Caki2 (cell line): Measurements from ENCODE around the gene IPMK. TPM values are rescaled to one million over a fixed set of nuclear protein-coding genes. Genes with fewer than 3 reads are reported as not detected.

ENCODE experiments used
- DNase-seq: peaks from one replicate; pipeline ENCODE4 v3.0.0-alpha.2; 2015; ENCODE audit warnings: low read depth
- in situ Hi-C: cut with HindIII; loops from 2 replicates; pipeline ENCODE4 v1.10.0; 2016; ENCODE audit warnings: low sequenced_read_pairs, low pct_unique_long_range_greater_than_20kb, mixed read lengths
- total RNA-seq: library from RNA; depleted of rRNA; stranded (reverse); fragments of >200 nt; shearing (Covaris generic); gene quantifications from 2 replicates; pipeline ENCODE4 v1.2.3, GENCODE V29; 2014; ENCODE audit warnings: low replicate concordance; rRNA removed

Gene IPMK
- 0.96 and 1.8 TPM in 2 replicates for total RNA-seq

- peak; percentile 93 for DNase-seq
- in situ Hi-C loops = no loop called here
Observed at GRCh38 chr10:58267713-58268453, at the start of gene IPMK. IPMK (minus strand) TSS chr10:58267894; CDS start chr10:58267611, 283 bp downstream.

- in situ Hi-C loops = no loop called here
- DNase-seq = no peak
Observed at GRCh38 chr10:58316874-58317273, 49.2 kb upstream of the IPMK start.

DNA sequence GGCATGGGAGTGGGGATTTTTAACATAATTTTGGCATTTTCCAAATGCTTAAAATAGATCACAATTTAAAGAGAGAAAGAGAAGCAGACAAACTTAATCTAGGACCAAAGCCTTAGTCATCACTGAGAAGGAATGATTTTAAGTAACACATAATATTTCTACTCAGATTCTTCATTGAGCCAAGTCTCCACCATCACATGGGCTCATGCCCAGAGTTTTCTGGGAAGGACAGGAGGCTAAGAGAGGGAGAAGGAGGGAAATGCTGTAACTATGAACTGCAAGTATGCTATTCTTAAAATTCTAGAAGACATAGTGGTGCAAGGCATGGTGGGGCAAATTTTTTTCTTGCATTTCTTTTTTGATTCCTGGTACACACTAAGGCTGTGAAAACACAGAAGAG, 43.3 kb upstream of the IPMK start:
- DNase-seq = no peak
- in situ Hi-C loops = no loop called here

- in situ Hi-C loops = no loop called here
- no peak for DNase-seq
Observed at GRCh38 chr10:58307676-58308075, 40.0 kb upstream of the IPMK start.

- in situ Hi-C loops = no loop called here
- DNase-seq = no peak
Observed at GRCh38 chr10:58305821-58306220, 38.1 kb upstream of the IPMK start.

GRCh38 chr10:58304099-58304633, 36.5 kb upstream of the IPMK start:
- in situ Hi-C loops = no loop called here
- DNase-seq = no peak

DNA sequence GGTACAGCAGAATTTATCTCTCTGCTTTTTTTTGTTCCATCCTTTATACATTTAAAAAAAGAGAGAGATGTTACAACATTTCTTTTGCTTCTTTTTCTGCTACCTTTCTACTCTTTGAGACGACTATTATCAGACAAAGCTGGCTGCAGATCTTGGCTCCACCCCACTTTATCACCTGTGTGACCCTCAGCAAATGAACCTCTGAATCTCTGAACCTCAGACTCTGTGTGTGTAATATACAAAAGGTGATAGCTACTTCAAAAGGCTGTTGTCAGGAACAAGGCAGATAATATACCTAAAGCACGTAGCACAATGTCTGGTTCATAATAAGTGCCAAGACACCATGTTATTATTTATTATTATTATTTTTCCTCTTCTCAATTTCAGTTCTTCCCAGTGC, 34.6 kb upstream of the IPMK start:
- in situ Hi-C loops = no loop called here
- no peak for DNase-seq

DNA sequence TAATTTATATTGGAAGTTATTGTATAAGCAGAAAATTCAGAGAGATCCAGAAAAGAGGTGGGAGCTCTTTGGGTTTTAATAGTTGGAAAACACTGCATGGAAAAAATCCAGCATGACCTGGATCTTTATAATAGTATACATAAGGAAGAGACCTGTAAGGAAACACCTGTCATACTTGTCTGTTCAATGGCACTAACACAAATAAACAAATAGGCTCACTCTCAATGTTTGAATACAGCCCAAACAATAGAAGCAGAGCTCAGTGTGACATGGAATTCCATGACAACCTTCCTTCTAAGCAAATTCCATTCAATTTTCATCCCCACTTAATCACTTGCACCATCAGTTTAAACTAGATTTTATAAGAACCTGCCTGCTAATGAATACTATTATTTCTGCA, 33.0 kb upstream of the IPMK start:
- in situ Hi-C loops = no loop called here
- DNase-seq = no peak

- peak; percentile 41 for DNase-seq
- in situ Hi-C loops = no loop called here
Observed at GRCh38 chr10:58299580-58299979, 31.9 kb upstream of the IPMK start.

DNA sequence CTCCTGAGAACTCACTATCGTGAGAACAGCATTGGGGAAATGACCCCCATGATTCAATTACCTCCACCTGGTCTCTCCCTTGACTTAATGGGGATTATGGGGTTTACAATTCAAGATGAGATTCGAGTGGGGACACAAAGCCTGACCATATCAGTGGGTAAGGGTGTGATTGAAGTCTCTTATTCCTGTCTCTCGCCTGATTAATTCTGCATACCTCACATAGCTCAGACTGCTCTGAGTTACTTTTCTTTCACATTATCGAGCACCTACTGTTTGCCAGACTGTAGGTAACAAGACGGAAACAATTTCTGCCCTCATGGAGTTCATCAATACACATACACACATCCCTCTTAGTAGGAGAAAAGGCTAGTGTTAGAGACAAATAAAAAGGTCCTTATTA, 26.3 kb upstream of the IPMK start:
- in situ Hi-C loops = no loop called here
- DNase-seq = no peak

DNA sequence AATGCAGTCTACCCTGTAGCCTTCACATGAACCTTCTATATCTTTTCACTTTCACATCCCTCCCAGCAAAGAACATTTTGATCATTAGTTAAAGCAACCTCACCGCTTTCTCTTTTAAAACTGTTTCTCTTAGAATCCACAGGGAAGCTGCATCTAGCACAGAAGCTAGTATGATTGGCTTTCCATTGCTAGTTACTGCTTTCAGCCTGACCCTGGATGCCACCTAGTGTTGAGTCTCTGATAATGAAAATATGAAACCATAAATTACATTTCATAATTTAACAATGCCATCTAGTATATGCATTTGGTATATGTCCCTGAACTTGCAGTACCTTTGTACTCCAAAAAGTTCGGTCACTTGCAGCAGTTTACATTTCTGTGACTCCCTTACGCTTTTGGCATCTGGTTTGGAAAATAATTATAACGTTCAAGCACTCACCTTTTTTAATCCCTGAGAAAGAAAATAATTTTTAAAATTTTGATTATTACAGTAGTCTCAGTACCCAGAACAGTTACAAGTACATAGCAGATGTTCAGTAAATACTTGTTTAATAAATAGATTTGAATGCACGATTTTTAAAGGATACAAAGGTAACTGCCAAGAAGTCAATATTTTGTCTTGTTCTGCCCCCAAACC, 24.0 kb upstream of the IPMK start:
- DNase-seq = peak; percentile 27
- in situ Hi-C loops = no loop called here

DNA sequence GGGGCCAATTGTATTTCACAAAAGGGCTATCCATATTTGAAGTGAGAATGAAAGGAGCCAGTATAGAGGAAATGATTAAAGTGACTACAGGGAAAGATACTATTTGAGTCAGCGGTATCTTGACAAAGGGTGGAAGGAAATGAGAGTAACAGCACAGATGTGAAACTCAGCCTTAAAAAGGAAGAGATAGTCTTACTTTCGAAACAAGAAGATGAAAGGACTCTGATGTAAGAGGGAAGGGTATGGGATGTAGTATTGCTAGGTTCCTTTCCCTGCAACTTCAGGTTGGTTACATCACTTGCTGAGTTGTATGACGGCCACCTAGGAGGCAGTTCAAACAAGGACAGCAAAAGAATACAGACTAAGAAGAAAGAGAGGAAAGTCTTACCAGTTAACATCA, 14.9 kb upstream of the IPMK start:
- DNase-seq = no peak
- in situ Hi-C loops = no loop called here

DNA sequence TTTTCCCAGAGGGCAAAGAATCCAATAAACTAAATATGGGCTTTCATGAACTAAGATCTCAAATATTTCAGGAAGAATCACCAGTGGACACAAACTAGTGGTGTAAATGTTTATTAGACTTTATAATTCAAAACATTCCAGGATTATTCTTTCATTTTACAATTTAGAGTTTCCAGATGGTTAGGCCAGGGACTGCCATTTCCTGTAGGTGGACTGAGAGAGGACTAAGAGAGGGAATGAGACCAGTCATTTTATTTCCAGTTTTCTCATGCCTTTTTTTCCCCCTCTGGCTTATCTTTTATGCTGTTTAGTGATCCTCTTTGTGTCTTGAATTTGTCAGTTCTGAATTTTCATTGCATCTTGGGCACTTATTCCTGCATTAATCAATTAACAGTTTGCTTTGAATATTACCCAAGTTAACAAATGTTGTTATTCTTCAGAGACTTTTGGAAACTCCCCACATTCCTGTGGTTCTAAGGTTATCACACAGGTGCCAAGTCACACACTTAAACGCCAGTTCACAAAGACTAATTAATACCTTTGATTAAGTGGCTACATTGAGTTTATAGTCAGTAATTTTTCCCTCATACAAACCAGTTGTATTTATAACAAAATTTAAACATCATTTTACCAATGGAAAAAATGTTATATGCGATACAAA, 13.5 kb upstream of the IPMK start:
- DNase-seq = peak; percentile 69
- in situ Hi-C loops = no loop called here

DNA sequence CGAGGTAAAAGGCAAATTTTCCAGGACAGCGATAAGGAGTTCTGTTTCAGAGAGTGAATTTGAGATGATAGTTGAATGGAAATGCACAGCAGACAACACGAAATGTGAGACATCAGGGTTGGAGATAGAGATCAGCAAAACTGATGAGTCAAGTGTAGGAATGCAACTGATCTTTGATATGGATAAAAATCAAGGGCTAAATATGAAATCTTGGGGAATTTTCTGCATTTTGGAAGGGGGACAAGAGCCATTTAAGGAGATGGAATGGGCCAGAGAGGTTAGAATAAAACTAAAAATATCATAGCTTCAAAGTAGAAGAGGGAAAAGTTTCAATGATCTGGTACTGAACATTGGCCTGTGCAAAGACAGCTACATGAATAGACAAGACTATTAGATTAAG, 12.8 kb upstream of the IPMK start:
- in situ Hi-C loops = no loop called here
- no peak for DNase-seq

DNA sequence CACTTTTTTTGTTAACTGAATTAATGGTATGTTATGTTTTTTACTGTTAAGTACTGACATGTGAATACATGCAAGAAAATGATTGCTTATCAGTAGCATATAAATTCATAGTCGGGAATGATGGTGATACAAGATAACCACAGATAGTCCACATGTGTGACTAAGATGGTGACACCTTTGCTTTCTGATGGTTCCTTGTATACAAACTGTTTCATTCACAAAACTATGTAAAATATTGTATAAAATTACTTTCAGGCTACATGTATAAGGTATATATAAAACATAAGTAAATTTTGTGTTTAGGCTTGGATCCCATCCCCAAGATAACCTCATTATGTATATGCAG, 11.2 kb upstream of the IPMK start:
- DNase-seq = no peak
- in situ Hi-C loops = no loop called here

GRCh38 chr10:58278274-58278961, 10.7 kb upstream of the IPMK start:
- in situ Hi-C loops = no loop called here
- no peak for DNase-seq

GRCh38 chr10:58275908-58276307, 8.2 kb upstream of the IPMK start:
- in situ Hi-C loops = no loop called here
- no peak for DNase-seq

GRCh38 chr10:58275261-58275660, 7.6 kb upstream of the IPMK start:
- in situ Hi-C loops = no loop called here
- peak; percentile 55 for DNase-seq

- in situ Hi-C loops = no loop called here
- no peak for DNase-seq
Observed at GRCh38 chr10:58269782-58270290, 2.1 kb upstream of the IPMK start.
